ENCODE results near the gene YPEL2. TPM values are rescaled to one million over a fixed set of nuclear protein-coding genes. Genes with fewer than 3 reads are reported as not detected.

The YPEL2 gene
- total RNA-seq, 1 donor from 2014 or later = 6.4 TPM

DNA sequence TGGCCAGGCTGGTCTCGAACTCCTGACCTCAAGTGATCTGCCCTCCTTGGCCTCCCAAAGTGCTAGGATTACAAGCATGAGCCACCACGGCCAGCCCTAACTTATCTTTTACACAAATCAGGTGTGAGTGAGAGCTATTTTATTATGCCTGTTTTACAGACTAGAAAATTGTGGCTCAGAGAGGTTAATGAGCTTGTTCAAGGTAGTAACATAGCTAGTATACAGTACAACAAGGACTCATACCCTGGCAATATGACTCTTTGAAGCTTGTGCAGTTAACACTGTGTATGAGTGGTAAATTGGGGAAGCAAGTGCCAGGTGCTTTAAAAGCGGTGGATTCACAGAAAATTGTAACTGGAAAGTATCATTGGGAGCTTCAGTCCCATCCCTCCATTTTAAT is 49.0 kb downstream of the YPEL2 start:
- TF ChIP-seq, protein P1, sequence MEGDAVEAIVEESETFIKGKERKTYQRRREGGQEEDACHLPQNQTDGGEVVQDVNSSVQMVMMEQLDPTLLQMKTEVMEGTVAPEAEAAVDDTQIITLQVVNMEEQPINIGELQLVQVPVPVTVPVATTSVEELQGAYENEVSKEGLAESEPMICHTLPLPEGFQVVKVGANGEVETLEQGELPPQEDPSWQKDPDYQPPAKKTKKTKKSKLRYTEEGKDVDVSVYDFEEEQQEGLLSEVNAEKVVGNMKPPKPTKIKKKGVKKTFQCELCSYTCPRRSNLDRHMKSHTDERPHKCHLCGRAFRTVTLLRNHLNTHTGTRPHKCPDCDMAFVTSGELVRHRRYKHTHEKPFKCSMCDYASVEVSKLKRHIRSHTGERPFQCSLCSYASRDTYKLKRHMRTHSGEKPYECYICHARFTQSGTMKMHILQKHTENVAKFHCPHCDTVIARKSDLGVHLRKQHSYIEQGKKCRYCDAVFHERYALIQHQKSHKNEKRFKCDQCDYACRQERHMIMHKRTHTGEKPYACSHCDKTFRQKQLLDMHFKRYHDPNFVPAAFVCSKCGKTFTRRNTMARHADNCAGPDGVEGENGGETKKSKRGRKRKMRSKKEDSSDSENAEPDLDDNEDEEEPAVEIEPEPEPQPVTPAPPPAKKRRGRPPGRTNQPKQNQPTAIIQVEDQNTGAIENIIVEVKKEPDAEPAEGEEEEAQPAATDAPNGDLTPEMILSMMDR (conservative IDR thresholded peaks at IDR 0.05; ENCODE audit: low read depth, low read length) = no peak

DNA sequence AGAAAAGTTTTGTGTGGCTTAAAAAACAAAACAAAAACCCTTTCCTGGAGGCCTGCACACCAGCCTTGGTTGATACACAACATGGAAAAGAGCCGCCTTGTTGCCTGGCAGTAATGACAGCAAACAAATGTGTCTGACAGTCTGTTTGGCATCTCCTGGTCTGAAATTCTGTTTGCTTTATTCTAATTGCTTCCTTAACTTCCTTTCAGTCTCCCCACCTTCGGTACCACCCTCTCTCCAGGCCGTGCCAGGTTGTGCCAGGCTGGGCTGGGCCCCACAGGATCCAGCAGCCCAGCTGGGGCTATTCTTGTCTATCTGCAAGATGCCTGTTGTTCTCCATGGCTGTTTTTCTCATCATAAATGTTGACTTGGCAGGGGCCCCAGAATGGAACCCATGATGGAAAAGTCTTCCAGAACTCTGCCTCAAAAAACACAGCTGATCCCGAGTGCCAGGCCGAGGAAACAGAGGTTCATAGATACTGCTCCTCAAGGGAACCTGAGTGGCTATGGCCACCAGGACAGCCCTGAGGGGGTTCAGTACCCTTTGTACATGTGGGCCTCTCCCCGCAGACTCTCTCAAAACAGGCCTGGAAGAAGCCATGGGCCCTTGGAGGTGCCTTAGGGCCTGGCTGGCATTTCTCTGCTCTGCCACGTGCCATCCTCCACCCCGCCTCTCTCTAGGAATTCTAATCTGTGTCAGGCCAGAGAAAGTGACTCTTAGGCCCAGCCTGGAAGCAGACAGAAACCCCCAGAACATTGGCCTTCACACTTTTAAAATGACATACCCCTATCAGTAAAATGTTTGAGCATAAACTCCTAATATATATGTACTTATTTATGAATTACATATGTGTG is 50.5 kb downstream of the YPEL2 start:
- TF ChIP-seq, protein P1 (conservative IDR thresholded peaks at IDR 0.05; ENCODE audit: low read depth, low read length) = no peak
- no peak for DNase-seq (ENCODE audit: low read depth)
- no peak overlapping the region for H3K4me3 ChIP-seq (ENCODE audit: low read depth, low read length)

More for the DNA sequence above, 49.0 kb downstream of the YPEL2 start:
- no peak for DNase-seq (ENCODE audit: low read depth)
- H3K4me3 ChIP-seq (ENCODE audit: low read depth, low read length) = no peak overlapping the region

DNA sequence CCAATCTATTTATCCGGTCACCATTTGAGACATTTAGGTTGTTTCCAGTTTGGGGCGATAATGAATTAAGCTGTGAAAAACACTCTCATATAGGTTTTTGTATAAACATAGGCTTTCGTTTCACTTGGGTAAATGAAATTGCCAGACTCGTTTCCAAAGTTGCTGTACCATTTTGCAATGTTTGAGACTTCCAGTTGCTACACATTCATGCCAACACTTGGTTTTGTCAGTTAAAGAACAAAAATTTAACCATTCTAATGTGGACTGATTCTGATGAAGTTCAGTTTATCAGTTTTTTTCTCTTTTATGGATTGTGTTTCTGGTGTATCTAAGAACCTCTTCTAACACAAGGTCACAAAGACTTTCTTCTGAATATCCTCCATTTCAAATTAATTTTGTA is 52.4 kb downstream of the YPEL2 start:
- TF ChIP-seq, protein P1 (conservative IDR thresholded peaks at IDR 0.05; ENCODE audit: low read depth, low read length) = no peak
- no peak for DNase-seq (ENCODE audit: low read depth)
- H3K4me3 ChIP-seq (ENCODE audit: low read depth, low read length) = no peak overlapping the region

DNA sequence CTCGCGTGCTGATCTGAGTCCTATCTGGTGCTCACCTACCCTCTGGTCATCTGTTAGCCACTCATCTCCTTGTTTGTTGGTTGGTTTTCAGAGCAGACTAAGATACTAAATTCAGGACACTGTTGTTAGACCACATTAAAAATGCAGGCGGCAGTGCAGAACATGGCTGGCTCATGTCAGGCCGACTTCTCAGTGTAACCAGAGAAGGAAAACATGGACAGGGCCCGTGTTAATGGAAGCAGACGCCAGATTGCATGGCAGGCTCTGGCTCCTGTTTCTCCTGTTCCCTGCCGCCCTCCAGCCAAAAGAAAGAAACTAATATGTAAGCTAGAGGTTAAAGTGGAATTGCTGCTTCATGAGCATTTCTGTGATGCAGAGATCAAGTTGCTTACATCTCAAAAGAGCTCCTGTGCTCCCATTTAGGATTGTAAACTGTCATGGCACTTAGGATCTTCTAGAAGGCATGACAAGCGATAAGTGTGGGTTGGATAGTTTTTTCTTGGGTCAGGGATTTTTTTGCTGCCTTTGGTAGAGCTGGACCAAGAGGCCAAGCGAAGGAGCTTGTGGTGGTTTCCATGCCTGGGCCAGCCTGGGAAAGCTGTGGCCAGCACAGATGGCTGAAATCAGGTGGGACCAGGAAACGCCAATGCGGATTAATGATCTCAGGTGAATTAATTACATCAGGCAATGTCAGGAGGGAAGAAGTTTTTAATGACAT is 56.1 kb downstream of the YPEL2 start:
- TF ChIP-seq, protein P1 (conservative IDR thresholded peaks at IDR 0.05; ENCODE audit: low read depth, low read length) = no peak
- no peak for DNase-seq (ENCODE audit: low read depth)
- no peak overlapping the region for H3K4me3 ChIP-seq (ENCODE audit: low read depth, low read length)

DNA sequence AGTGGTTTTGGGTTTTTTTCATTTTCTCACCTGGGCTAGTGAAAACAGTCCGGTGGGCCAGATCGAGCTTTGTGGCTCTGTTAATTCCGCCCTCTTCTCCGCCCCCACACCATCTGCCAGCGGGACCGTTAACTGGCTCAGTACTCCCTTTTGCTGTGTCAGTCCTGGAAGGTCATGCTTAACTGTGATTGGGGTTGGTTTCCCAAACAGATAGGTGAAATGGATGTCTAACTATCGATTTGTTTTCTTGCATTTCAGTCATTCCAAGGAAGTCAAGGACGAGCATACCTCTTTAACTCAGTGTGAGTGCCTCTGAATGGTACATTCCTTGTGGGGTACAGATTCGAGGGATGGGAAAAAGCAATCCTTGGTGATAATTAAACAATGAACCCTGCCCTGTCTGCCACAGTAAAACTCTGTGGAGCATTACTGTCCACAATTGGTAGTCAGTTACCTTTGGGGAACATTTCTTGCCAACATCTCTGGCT is 56.7 kb downstream of the YPEL2 start:
- DNase-seq (ENCODE audit: low read depth) = no peak
- H3K4me3 ChIP-seq (ENCODE audit: low read depth, low read length) = no peak overlapping the region
- TF ChIP-seq, protein P1 (conservative IDR thresholded peaks at IDR 0.05; ENCODE audit: low read depth, low read length) = no peak

DNA sequence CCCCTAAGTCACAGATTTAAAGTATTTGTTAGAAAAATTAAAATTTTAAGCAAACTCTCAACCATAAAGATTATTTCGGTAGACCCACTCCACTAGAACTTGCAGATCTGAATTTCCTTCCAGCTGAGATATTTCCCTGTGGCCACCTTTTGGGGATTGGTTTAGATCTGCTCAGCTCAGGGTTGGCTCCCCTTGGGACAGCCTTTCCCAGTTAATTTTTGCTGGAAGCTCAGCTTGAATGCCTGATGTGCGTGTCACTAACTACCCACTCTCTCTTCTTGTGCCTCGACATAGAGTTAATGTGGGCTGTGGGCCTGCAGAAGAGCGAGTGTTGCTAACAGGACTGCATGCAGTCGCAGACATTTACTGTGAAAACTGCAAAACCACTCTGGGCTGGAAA is 57.6 kb downstream of the YPEL2 start:
- TF ChIP-seq, protein P1 (conservative IDR thresholded peaks at IDR 0.05; ENCODE audit: low read depth, low read length) = no peak
- H3K4me3 ChIP-seq (ENCODE audit: low read depth, low read length) = no peak overlapping the region
- no peak for DNase-seq (ENCODE audit: low read depth)

Measured in epithelial cell of proximal tubule (primary cell).